HepG2 (cell line): Measurements from ENCODE around the gene CNTN5. TPM values are rescaled to one million over a fixed set of nuclear protein-coding genes. Genes with fewer than 3 reads are reported as not detected.

Source experiments
- ISX ChIP-seq: sonication (generic); formaldehyde crosslinking; conservative IDR thresholded peaks from 2 replicates; pipeline ENCODE4 v1.5.0; 2020; ENCODE audit warnings: missing genetic modification reagents
- MXI1 ChIP-seq: IDR thresholded peaks from 3 replicates; pipeline ENCODE4 v1.6.1; 2012; ENCODE audit warnings: low read depth, low read length, inconsistent platforms, borderline replicate concordance
- PAX8 ChIP-seq: sonication (generic); formaldehyde crosslinking; IDR thresholded peaks from 2 replicates; pipeline ENCODE4 v1.8.0; 2022; ENCODE audit warnings: mild to moderate bottlenecking, missing genetic modification reagents, borderline replicate concordance
- ZNF619 ChIP-seq: sonication (generic); formaldehyde crosslinking; IDR thresholded peaks from 2 replicates; pipeline ENCODE4 v1.4.0; 2020; ENCODE audit warnings: mild to moderate bottlenecking, missing genetic modification reagents
- ZNF660 ChIP-seq: sonication (generic); formaldehyde crosslinking; IDR thresholded peaks from 2 replicates; pipeline ENCODE4 v1.5.1; 2020; ENCODE audit warnings: mild to moderate bottlenecking, low read depth, missing genetic modification reagents, borderline replicate concordance
- polyA plus RNA-seq, 8 experiments: library from polyadenylated mRNA; depleted of rRNA in 3 of 8; stranded (reverse) in 7 of 8; unstranded in 1 of 8; fragments of >200 nt; fragmentation: Illumina TruSeq in 4 of 8; extraction: Trizol in 4 of 8; gene quantifications; 2 replicates each; pipeline versions ENCODE4 v1.2.1 to v1.2.3, GENCODE V29; 2011 to 2016; ENCODE audit warnings: low read depth in 4 of 8, missing spikeins in 1 of 8, mixed read lengths in 1 of 8; ENCODE audit not compliant: insufficient read depth in 1 of 8
- total RNA-seq, 5 experiments: library from RNA; depleted of rRNA; stranded (reverse); fragments of >200 nt; fragmentation: Illumina TruSeq; extraction: Trizol; gene quantifications; 2 replicates each; pipeline ENCODE4 v1.2.3, GENCODE V29; 2016; ENCODE audit warnings: low read depth in 1 of 5
- TF ChIP-seq, protein P1 (sequence below): sonication (generic); formaldehyde crosslinking; IDR thresholded peaks from 2 replicates; pipeline ENCODE4 v1.9.0; 2022; ENCODE audit warnings: low read depth, missing genetic modification reagents
- TF ChIP-seq, protein P2 (sequence below): sonication (generic); formaldehyde crosslinking; IDR thresholded peaks from 2 replicates; pipeline ENCODE4 v1.5.1; 2020; ENCODE audit warnings: mild to moderate bottlenecking, missing genetic modification reagents, borderline replicate concordance
- TF ChIP-seq, protein P3 (sequence below): sonication (generic); formaldehyde crosslinking; IDR thresholded peaks from 2 replicates; pipeline ENCODE4 v1.9.0; 2021; ENCODE audit warnings: missing genetic modification reagents, borderline replicate concordance

Gene CNTN5
- total and polyA plus RNA-seq, 2 of the 13 experiments (the other 11 are each of a cell fraction or from before 2014, with no cell fraction given): not detected

DNA sequence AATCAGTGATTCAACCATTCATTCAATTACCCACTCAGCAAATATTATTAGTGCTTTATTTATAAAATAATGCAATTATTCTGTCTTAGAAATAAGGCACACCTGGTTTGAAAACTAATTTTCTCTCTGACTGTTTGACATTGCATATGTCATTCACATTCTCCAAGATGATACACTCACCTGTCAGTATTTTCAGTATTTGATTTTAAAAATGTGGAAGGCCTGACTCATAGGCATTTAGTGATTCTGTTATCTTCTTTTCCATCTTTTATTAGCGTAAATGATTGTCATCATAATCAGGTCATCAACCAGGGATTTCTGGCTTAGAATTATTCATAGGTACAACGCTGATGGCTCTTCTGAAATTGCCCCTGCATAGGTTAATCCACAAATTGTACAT lies 480.9 kb downstream of the CNTN5 start (continued):
- TF ChIP-seq PAX8 (CRISPR knock-in tag) (no peak), ZNF619 (CRISPR knock-in tag) (no peak), MXI1 (no peak), ZNF660 (CRISPR knock-in tag) (no peak), ISX (CRISPR knock-in tag) (no peak)
- TF ChIP-seq, protein P1, sequence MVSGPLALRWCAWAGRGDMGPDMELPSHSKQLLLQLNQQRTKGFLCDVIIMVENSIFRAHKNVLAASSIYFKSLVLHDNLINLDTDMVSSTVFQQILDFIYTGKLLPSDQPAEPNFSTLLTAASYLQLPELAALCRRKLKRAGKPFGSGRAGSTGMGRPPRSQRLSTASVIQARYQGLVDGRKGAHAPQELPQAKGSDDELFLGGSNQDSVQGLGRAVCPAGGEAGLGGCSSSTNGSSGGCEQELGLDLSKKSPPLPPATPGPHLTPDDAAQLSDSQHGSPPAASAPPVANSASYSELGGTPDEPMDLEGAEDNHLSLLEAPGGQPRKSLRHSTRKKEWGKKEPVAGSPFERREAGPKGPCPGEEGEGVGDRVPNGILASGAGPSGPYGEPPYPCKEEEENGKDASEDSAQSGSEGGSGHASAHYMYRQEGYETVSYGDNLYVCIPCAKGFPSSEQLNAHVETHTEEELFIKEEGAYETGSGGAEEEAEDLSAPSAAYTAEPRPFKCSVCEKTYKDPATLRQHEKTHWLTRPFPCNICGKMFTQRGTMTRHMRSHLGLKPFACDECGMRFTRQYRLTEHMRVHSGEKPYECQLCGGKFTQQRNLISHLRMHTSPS: no peak
- TF ChIP-seq, protein P2, sequence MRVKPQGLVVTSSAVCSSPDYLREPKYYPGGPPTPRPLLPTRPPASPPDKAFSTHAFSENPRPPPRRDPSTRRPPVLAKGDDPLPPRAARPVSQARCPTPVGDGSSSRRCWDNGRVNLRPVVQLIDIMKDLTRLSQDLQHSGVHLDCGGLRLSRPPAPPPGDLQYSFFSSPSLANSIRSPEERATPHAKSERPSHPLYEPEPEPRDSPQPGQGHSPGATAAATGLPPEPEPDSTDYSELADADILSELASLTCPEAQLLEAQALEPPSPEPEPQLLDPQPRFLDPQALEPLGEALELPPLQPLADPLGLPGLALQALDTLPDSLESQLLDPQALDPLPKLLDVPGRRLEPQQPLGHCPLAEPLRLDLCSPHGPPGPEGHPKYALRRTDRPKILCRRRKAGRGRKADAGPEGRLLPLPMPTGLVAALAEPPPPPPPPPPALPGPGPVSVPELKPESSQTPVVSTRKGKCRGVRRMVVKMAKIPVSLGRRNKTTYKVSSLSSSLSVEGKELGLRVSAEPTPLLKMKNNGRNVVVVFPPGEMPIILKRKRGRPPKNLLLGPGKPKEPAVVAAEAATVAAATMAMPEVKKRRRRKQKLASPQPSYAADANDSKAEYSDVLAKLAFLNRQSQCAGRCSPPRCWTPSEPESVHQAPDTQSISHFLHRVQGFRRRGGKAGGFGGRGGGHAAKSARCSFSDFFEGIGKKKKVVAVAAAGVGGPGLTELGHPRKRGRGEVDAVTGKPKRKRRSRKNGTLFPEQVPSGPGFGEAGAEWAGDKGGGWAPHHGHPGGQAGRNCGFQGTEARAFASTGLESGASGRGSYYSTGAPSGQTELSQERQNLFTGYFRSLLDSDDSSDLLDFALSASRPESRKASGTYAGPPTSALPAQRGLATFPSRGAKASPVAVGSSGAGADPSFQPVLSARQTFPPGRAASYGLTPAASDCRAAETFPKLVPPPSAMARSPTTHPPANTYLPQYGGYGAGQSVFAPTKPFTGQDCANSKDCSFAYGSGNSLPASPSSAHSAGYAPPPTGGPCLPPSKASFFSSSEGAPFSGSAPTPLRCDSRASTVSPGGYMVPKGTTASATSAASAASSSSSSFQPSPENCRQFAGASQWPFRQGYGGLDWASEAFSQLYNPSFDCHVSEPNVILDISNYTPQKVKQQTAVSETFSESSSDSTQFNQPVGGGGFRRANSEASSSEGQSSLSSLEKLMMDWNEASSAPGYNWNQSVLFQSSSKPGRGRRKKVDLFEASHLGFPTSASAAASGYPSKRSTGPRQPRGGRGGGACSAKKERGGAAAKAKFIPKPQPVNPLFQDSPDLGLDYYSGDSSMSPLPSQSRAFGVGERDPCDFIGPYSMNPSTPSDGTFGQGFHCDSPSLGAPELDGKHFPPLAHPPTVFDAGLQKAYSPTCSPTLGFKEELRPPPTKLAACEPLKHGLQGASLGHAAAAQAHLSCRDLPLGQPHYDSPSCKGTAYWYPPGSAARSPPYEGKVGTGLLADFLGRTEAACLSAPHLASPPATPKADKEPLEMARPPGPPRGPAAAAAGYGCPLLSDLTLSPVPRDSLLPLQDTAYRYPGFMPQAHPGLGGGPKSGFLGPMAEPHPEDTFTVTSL: no peak
- TF ChIP-seq, protein P3, sequence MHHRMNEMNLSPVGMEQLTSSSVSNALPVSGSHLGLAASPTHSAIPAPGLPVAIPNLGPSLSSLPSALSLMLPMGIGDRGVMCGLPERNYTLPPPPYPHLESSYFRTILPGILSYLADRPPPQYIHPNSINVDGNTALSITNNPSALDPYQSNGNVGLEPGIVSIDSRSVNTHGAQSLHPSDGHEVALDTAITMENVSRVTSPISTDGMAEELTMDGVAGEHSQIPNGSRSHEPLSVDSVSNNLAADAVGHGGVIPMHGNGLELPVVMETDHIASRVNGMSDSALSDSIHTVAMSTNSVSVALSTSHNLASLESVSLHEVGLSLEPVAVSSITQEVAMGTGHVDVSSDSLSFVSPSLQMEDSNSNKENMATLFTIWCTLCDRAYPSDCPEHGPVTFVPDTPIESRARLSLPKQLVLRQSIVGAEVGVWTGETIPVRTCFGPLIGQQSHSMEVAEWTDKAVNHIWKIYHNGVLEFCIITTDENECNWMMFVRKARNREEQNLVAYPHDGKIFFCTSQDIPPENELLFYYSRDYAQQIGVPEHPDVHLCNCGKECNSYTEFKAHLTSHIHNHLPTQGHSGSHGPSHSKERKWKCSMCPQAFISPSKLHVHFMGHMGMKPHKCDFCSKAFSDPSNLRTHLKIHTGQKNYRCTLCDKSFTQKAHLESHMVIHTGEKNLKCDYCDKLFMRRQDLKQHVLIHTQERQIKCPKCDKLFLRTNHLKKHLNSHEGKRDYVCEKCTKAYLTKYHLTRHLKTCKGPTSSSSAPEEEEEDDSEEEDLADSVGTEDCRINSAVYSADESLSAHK (CRISPR knock-in tag): no peak
